HG02885 (cell line): ENCODE results near the gene MARK4.

Source experiments
- ATAC-seq: cut with Tn5 transposase; IDR thresholded peaks from one replicate; pipeline ENCODE4 v1.9.1; 2021; ENCODE audit warnings: mild to moderate bottlenecking; ENCODE audit not compliant: unreplicated experiment, poor library complexity

MARK4 gene

DNA sequence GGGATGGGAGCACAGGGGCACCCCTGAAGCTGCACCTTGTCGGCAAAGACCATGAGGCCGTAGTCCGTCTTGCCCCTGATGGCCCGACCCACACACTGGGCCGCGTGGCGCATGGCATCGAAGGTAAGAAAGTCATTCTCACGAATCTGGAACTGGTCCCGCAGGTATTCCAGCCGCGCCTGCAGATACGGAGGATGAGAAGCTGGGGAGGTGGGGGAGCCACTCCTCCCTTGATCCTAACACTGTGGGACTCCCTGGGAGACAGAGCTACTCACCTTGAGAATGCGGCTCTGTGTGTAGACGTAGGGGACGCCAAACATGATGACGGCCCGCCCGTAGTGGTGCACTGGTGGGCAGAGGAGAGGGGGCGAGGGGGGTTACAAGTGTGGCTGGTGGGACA, 101.4 kb downstream of the MARK4 start:
- no peak for ATAC-seq

DNA sequence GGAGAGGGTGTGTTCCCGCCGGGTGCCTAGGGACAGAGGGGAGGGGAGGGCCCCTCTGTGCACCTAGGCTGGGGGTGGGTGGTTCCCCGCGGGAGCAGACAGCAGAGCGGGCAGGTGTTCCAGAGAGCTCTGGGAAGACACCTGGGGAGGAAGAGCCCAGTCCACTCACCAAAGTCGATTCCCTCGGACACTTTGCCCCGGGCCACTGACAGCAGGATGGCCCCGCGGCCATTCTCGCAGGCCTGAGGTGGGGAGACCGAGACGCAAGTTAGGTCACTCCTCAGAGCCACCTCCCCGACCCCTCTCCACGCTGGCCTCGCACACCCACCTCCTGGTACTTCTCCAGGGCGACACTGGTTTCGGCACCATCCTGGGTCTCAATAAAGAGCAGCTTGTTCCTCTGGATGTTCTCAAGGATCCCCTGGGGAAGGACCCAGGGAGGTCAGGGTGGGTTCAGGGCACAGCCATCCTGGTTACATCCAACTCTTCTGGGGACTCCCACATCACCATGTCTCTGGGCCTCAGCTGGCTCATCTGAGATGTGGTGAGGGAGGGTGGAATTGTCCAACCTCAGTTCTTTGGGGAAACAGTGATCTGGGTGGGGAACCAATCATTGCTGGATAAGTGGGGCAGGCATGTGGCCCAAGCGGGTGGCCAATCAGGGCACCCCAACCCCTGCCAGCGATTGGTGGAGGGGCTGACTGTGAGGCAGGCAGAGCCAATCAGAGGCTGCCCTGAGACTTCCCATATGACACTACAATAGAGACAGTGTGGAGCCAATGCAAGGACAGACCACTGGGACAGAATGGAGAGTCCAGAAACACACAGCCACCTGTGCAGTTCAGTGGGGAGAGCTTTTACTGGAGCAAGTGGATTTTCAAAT, 102.1 kb downstream of the MARK4 start:
- no peak for ATAC-seq

DNA sequence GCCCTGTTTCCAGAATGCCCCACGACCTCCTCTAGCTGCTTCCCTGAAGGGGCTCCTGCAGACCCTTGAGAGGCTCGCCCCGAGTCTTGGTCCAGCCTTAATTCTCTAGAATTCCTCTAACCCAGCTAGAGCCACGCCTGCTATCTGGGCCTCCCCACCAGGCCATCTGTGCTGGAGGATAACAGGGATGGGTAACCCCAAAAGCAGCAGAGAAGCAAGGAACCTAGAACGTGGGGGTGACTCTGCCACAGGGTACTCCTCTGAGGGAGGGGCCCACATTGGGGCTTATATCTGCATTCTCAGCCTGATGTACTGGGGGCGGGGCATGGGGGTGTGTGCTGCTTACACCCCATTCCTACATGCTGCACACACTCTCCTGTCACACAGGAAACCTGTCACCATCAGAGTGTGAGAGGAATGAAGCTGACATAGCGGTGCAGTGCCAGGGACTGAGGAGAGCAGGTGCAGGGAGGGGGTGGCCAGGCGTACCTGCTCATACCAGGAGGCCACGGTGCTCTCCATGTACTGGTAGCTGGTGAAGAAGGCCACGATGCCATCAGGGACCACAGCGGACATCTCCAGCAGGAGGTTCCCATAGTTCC, 103.3 kb downstream of the MARK4 start:
- ATAC-seq, result no peak
